ENCODE measurements around the gene LRRTM4. TPM values are rescaled to one million over a fixed set of nuclear protein-coding genes. Genes with fewer than 3 reads are reported as not detected.

Gene LRRTM4
- not detected in 2 replicates for total RNA-seq

DNA sequence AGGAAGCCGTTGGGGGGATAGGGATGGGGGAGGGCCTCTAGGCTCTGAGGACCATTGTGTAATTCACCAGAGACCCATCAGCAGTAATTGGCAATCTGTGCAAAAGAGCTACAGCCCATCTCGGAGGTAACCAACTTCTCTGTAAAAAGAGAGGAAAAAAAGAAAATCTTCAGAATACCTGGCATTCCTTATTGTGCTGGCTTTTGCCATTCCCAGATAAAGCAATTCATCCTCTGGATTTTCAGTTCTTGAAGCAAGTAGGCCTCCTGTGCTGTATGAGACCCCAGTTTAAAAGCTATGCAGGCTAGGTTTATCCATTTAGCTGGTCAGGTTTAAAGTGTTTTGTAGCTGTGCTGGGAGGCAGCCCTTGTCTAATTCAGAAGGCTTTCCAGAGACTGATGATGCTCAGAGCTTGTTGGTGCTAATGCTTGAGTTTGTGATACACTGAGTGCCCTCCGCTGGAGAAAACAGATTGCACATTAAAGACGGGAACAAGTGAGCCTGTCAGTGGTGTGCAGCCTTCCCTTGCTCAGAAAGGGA is at the start of gene LRRTM4:
TSS of gene LRRTM4 (minus strand) at position 446 of the 540 bp plus-strand sequence.

